Spleen (tissue), 7 donors: ENCODE results near the gene AGBL3.

Experiments
- POLR2A ChIP-seq, 3 donors: fragments of 450-650 bp; IDR thresholded peaks; one replicate each; pipeline ENCODE4 v1.5.1; 2017; ENCODE audit warnings: antibody characterized with exemption in 3 of 3, mild to moderate bottlenecking in 1 of 3
- POLR2AphosphoS5 ChIP-seq, 3 donors: sonication (generic); formaldehyde crosslinking; IDR thresholded peaks; one replicate each; pipeline ENCODE4 v1.5.1; 2017; ENCODE audit warnings: antibody characterized with exemption in 3 of 3
- TF ChIP-seq, protein P1 (sequence below), 11 experiments: fragments of 200-600 bp in 7 of 11; fragments of 450-650 bp in 4 of 11; sonication (generic) in 4 of 11; IDR thresholded peaks in 8 of 11; conservative IDR thresholded peaks in 3 of 11; 1 replicate in 7 of 11; 2 replicates in 4 of 11; pipeline versions ENCODE4 v1.4.0 to v1.8.0; 2016 to 2021; ENCODE audit warnings: antibody characterized with exemption in 11 of 11, inconsistent platforms in 4 of 11, mild to moderate bottlenecking in 1 of 11
- donor health status: DM: no; HTN: no; CAD: no; lungs with moderate emphysema.
- donor health status: DM: no; HTN: no; CAD: no.
- donor health status: DM: no; HTN: no; CAD: no.

DNA sequence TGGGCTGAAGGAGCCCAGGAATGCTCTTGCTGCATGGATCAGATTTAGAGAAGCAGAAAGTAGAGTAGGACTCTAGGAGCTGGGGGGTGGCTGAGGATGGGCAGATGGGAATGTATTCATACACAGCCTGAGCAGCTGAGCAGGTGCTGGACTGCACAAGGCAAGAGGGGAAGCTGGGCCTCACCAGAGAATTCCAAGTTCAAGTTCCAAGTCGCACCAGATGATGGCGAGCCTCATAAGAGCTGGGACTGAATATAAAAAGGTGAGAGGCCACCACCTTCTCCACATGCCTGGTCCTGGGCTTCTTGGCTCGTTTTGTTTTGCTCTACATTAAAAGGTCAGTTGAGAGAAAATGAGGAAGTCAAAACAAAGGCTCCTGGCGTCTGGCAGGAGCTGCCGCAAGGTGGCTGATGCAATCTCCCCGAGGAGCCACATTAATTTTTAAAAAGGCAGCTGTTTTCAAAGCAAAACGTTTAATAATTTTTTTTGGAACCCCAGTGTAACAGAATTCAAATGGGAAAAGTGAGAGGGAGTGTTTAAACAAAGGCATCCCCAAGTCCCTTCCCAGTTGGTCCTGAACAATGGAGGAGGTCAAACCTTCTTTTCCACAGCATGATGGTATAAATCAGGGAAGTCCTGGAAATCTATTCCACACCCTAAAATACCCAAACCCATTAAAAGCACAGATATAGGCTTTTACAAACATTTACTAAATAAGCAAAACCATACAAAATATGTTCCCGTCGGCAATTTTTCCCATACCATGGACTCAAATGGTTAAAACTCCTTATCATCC, 174.7 kb downstream of the AGBL3 start:
- TF ChIP-seq, protein P1, sequence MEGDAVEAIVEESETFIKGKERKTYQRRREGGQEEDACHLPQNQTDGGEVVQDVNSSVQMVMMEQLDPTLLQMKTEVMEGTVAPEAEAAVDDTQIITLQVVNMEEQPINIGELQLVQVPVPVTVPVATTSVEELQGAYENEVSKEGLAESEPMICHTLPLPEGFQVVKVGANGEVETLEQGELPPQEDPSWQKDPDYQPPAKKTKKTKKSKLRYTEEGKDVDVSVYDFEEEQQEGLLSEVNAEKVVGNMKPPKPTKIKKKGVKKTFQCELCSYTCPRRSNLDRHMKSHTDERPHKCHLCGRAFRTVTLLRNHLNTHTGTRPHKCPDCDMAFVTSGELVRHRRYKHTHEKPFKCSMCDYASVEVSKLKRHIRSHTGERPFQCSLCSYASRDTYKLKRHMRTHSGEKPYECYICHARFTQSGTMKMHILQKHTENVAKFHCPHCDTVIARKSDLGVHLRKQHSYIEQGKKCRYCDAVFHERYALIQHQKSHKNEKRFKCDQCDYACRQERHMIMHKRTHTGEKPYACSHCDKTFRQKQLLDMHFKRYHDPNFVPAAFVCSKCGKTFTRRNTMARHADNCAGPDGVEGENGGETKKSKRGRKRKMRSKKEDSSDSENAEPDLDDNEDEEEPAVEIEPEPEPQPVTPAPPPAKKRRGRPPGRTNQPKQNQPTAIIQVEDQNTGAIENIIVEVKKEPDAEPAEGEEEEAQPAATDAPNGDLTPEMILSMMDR (IDR thresholded peaks at IDR 0.05 in 8 of 11, conservative IDR thresholded peaks at IDR 0.05 in 3 of 11): peak in 2 of 11 experiments; percentile 28 to 38
- no peak for TF ChIP-seq POLR2A (IDR thresholded peaks at IDR 0.05)
- TF ChIP-seq POLR2AphosphoS5 (IDR thresholded peaks at IDR 0.05): peak in 1 of 3 donors; percentile 9
